HepG2 (cell line): Measurements from ENCODE around the gene SVOP. TPM values are rescaled to one million over a fixed set of nuclear protein-coding genes. Genes with fewer than 3 reads are reported as not detected.

Experiments used
- GTF3A ChIP-seq: sonication (generic); formaldehyde crosslinking; conservative IDR thresholded peaks from 2 replicates; pipeline ENCODE4 v1.4.0; 2020; ENCODE audit warnings: mild to moderate bottlenecking, missing genetic modification reagents
- HIC2 ChIP-seq: sonication (generic); formaldehyde crosslinking; IDR thresholded peaks from 2 replicates; pipeline ENCODE4 v1.9.0; 2022; ENCODE audit warnings: low read depth, missing genetic modification reagents
- KMT2B ChIP-seq: IDR thresholded peaks from 2 replicates; pipeline ENCODE4 v1.6.1; 2016; ENCODE audit warnings: missing genetic modification reagents, missing compliant biosample characterization
- TEAD3 ChIP-seq: optimal IDR thresholded peaks from 2 replicates; pipeline ENCODE3; 2016; ENCODE audit warnings: borderline replicate concordance
- ZNF143 ChIP-seq: sonication (generic); formaldehyde crosslinking; IDR thresholded peaks from 2 replicates; pipeline ENCODE4 v1.4.0; 2020; ENCODE audit warnings: missing genetic modification reagents
- ZNF207 ChIP-seq: fragments of 450-650 bp; IDR thresholded peaks from 2 replicates; pipeline ENCODE4 v1.6.1; 2016; ENCODE audit warnings: antibody characterized with exemption, borderline replicate concordance
- ZNF256 ChIP-seq: sonication (generic); formaldehyde crosslinking; conservative IDR thresholded peaks from 2 replicates; pipeline ENCODE4 v1.4.0; 2020; ENCODE audit warnings: missing genetic modification reagents
- ZNF670 ChIP-seq: sonication (generic); formaldehyde crosslinking; IDR thresholded peaks from 2 replicates; pipeline ENCODE4 v1.8.0; 2022; ENCODE audit warnings: mild to moderate bottlenecking, missing genetic modification reagents, borderline replicate concordance
- ZNF674 ChIP-seq: sonication (generic); formaldehyde crosslinking; IDR thresholded peaks from 2 replicates; pipeline ENCODE4 v1.5.0; 2020; ENCODE audit warnings: low read depth, mild to moderate bottlenecking, missing genetic modification reagents
- ZNF737 ChIP-seq: sonication (generic); formaldehyde crosslinking; IDR thresholded peaks from 2 replicates; pipeline ENCODE4 v1.5.0; 2020; ENCODE audit warnings: missing genetic modification reagents, mild to moderate bottlenecking, borderline replicate concordance
- polyA plus RNA-seq, 8 experiments: library from polyadenylated mRNA; depleted of rRNA in 3 of 8; stranded (reverse) in 7 of 8; unstranded in 1 of 8; fragments of >200 nt; fragmentation: Illumina TruSeq in 4 of 8; extraction: Trizol in 4 of 8; gene quantifications; 2 replicates each; pipeline versions ENCODE4 v1.2.1 to v1.2.3, GENCODE V29; 2011 to 2016; ENCODE audit warnings: low read depth in 4 of 8, missing spikeins in 1 of 8, mixed read lengths in 1 of 8; ENCODE audit not compliant: insufficient read depth in 1 of 8
- total RNA-seq, 5 experiments: library from RNA; depleted of rRNA; stranded (reverse); fragments of >200 nt; fragmentation: Illumina TruSeq; extraction: Trizol; gene quantifications; 2 replicates each; pipeline ENCODE4 v1.2.3, GENCODE V29; 2016; ENCODE audit warnings: low read depth in 1 of 5
- TF ChIP-seq, protein P1 (sequence below): IDR thresholded peaks from 2 replicates; pipeline ENCODE4 v1.6.1; 2018; ENCODE audit warnings: missing genetic modification reagents
- TF ChIP-seq, protein P2 (sequence below): sonication (generic); formaldehyde crosslinking; IDR thresholded peaks from 2 replicates; pipeline ENCODE4 v1.9.0; 2021; ENCODE audit warnings: missing genetic modification reagents, borderline replicate concordance
- TF ChIP-seq, protein P3 (sequence below): sonication (generic); formaldehyde crosslinking; IDR thresholded peaks from 2 replicates; pipeline ENCODE4 v1.5.0; 2020; ENCODE audit warnings: mild to moderate bottlenecking, missing genetic modification reagents, borderline replicate concordance
- TF ChIP-seq, protein P4 (sequence below): sonication (generic); formaldehyde crosslinking; IDR thresholded peaks from 2 replicates; pipeline ENCODE4 v1.4.0; 2020; ENCODE audit warnings: missing genetic modification reagents

Gene SVOP
- total and polyA plus RNA-seq, 2 of the 13 experiments (the other 11 are each of a cell fraction or from before 2014, with no cell fraction given), result not detected

DNA sequence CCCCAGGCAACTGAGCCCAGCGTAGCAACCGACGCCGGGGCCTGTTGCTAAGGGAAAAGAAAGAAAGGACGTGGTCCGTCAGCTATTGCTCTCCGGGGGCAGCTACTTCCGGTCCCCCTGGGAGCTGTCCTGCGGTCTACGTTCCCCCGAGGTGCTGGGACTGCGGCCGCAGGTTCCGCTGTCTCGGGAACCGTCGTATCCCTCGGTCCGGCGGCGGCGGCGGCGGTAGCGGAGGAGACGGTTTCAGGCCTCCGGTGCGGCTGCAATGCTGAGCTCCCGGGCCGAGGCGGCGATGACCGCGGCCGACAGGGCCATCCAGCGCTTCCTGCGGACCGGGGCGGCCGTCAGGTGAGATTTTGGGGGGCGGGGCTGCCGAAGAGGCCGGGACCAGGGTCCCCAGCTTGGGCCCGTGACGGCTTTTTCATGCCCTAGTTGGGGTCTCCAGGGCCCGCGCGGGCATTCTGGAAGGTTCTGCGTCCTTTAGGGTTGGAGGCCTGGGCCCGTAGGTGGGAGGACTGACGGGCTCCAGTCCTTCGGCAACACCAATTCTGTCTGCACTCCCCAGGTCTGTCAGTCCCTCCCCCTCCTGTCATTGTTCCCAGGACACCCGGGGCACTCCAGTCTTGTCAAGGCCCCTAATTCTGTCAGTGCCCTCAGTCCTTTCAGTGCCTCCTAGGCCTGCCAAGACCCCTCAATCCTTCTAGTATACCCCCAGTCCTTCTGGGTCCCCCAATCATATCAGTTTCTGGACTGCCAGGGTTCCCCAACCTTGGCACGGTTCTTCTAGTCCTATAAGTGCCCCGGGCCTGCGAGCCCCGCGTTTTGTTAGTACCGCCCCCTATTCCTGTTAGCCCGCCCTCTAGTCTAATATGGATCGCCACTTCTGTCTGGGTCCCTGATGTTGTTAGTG, 31.8 kb upstream of the SVOP start, which contains the start of gene USP30 (continued):
- TF ChIP-seq HIC2 (peak; percentile 17; the same call in 1 of the 2 replicates), GTF3A (no peak), ZNF674 (CRISPR knock-in tag) (no peak), KMT2B (CRISPR knock-in tag) (peak; percentile 97), TEAD3 (CRISPR knock-in tag) (peak; percentile 49), ZNF256 (CRISPR knock-in tag) (no peak), ZNF737 (0 out of 2 replicates have a peak, but pooled peaks have one; percentile 24), ZNF207 (no peak), ZNF670 (CRISPR knock-in tag) (peak; percentile 87; the same call in 1 of the 2 replicates), ZNF143 (peak; percentile 73)
- TF ChIP-seq, protein P1, sequence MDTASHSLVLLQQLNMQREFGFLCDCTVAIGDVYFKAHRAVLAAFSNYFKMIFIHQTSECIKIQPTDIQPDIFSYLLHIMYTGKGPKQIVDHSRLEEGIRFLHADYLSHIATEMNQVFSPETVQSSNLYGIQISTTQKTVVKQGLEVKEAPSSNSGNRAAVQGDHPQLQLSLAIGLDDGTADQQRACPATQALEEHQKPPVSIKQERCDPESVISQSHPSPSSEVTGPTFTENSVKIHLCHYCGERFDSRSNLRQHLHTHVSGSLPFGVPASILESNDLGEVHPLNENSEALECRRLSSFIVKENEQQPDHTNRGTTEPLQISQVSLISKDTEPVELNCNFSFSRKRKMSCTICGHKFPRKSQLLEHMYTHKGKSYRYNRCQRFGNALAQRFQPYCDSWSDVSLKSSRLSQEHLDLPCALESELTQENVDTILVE (CRISPR knock-in tag), result peak; percentile 98
- TF ChIP-seq, protein P2, sequence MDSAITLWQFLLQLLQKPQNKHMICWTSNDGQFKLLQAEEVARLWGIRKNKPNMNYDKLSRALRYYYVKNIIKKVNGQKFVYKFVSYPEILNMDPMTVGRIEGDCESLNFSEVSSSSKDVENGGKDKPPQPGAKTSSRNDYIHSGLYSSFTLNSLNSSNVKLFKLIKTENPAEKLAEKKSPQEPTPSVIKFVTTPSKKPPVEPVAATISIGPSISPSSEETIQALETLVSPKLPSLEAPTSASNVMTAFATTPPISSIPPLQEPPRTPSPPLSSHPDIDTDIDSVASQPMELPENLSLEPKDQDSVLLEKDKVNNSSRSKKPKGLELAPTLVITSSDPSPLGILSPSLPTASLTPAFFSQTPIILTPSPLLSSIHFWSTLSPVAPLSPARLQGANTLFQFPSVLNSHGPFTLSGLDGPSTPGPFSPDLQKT, result no peak
- TF ChIP-seq, protein P3, sequence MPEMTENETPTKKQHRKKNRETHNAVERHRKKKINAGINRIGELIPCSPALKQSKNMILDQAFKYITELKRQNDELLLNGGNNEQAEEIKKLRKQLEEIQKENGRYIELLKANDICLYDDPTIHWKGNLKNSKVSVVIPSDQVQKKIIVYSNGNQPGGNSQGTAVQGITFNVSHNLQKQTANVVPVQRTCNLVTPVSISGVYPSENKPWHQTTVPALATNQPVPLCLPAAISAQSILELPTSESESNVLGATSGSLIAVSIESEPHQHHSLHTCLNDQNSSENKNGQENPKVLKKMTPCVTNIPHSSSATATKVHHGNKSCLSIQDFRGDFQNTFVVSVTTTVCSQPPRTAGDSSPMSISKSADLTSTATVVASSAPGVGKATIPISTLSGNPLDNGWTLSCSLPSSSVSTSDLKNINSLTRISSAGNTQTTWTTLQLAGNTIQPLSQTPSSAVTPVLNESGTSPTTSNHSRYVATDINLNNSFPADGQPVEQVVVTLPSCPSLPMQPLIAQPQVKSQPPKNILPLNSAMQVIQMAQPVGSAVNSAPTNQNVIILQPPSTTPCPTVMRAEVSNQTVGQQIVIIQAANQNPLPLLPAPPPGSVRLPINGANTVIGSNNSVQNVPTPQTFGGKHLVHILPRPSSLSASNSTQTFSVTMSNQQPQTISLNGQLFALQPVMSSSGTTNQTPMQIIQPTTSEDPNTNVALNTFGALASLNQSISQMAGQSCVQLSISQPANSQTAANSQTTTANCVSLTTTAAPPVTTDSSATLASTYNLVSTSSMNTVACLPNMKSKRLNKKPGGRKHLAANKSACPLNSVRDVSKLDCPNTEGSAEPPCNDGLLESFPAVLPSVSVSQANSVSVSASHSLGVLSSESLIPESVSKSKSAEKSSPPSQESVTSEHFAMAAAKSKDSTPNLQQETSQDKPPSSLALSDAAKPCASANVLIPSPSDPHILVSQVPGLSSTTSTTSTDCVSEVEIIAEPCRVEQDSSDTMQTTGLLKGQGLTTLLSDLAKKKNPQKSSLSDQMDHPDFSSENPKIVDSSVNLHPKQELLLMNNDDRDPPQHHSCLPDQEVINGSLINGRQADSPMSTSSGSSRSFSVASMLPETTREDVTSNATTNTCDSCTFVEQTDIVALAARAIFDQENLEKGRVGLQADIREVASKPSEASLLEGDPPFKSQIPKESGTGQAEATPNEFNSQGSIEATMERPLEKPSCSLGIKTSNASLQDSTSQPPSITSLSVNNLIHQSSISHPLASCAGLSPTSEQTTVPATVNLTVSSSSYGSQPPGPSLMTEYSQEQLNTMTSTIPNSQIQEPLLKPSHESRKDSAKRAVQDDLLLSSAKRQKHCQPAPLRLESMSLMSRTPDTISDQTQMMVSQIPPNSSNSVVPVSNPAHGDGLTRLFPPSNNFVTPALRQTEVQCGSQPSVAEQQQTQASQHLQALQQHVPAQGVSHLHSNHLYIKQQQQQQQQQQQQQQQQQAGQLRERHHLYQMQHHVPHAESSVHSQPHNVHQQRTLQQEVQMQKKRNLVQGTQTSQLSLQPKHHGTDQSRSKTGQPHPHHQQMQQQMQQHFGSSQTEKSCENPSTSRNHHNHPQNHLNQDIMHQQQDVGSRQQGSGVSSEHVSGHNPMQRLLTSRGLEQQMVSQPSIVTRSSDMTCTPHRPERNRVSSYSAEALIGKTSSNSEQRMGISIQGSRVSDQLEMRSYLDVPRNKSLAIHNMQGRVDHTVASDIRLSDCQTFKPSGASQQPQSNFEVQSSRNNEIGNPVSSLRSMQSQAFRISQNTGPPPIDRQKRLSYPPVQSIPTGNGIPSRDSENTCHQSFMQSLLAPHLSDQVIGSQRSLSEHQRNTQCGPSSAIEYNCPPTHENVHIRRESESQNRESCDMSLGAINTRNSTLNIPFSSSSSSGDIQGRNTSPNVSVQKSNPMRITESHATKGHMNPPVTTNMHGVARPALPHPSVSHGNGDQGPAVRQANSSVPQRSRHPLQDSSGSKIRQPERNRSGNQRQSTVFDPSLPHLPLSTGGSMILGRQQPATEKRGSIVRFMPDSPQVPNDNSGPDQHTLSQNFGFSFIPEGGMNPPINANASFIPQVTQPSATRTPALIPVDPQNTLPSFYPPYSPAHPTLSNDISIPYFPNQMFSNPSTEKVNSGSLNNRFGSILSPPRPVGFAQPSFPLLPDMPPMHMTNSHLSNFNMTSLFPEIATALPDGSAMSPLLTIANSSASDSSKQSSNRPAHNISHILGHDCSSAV, result no peak
- TF ChIP-seq, protein P4, sequence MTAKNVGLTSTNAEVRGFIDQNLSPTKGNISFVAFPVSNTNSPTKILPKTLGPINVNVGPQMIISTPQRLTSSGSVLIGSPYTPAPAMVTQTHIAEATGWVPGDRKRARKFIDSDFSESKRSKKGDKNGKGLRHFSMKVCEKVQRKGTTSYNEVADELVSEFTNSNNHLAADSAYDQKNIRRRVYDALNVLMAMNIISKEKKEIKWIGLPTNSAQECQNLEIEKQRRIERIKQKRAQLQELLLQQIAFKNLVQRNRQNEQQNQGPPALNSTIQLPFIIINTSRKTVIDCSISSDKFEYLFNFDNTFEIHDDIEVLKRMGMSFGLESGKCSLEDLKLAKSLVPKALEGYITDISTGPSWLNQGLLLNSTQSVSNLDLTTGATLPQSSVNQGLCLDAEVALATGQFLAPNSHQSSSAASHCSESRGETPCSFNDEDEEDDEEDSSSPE (CRISPR knock-in tag), result peak; percentile 73
